PC-9 (cell line): Measurements from ENCODE around the gene SDR42E2. TPM values are rescaled to one million over a fixed set of nuclear protein-coding genes. Genes with fewer than 3 reads are reported as not detected.

Experiments used
- BruUV-seq: library from RNA; stranded (reverse); fragments of 400-500 nt; replicated peaks from 2 replicates; lab custom pipeline; 2021; lab: Mats Ljungman, UMichigan
- CTCF ChIA-PET: fragments of 300-600 bp; sonication (Branson Sonifier 250); formaldehyde crosslinking; loops from one replicate; lab custom pipeline; 2022; ENCODE audit warnings: antibody characterized with exemption; lab: Charles Lee
- POLR2A ChIA-PET: fragments of 300-600 bp; sonication (Branson Sonifier 250); formaldehyde crosslinking; loops from one replicate; lab custom pipeline; 2022; ENCODE audit warnings: antibody characterized with exemption; ENCODE audit not compliant: unreplicated experiment; lab: Charles Lee
- DNase-seq, 2 experiments: peaks; one replicate each; pipeline versions ENCODE4 v3.0.0 to v3.0.0-alpha.2; 2015 to 2022; ENCODE audit warnings: mixed read lengths in 1 of 2
- H2AFZ ChIP-seq: fragments of 200-600 bp; sonication (generic); 2 replicates; pipeline ENCODE4 v1.8.1; 2017; ENCODE audit warnings: antibody characterized with exemption
- H3F3A ChIP-seq: fragments of 200-600 bp; sonication (generic); 2 replicates; pipeline ENCODE4 v1.8.1; 2017; ENCODE audit warnings: antibody characterized with exemption, mild to moderate bottlenecking, low read depth; ENCODE audit not compliant: insufficient read depth
- H3K27ac ChIP-seq: fragments of 200-600 bp; sonication (generic); 2 replicates; pipeline ENCODE4 v1.6.1; 2016; ENCODE audit warnings: mixed run types
- H3K27me3 ChIP-seq: fragments of 200-600 bp; sonication (generic); 2 replicates; pipeline ENCODE4 v1.6.1; 2016; ENCODE audit warnings: low read depth, mixed run types; ENCODE audit not compliant: insufficient read depth
- H3K36me3 ChIP-seq: fragments of 200-600 bp; sonication (generic); 2 replicates; pipeline ENCODE4 v1.6.1; 2016; ENCODE audit warnings: low read depth, mixed run types
- H3K4me1 ChIP-seq: fragments of 200-600 bp; sonication (generic); replicated peaks from 2 replicates; pipeline ENCODE4 v1.6.1; 2016; ENCODE audit warnings: mixed run types; ENCODE audit not compliant: insufficient read depth
- H3K4me2 ChIP-seq: fragments of 200-600 bp; sonication (generic); 2 replicates; pipeline ENCODE4 v1.6.1; 2017; ENCODE audit warnings: mixed run types
- H3K4me3 ChIP-seq: fragments of 200-600 bp; sonication (generic); 2 replicates; pipeline ENCODE4 v1.6.1; 2016; ENCODE audit warnings: mixed run types
- H3K79me2 ChIP-seq: fragments of 200-600 bp; sonication (generic); 2 replicates; pipeline ENCODE4 v1.6.1; 2017; ENCODE audit warnings: low read depth, mixed run types
- H3K9me2 ChIP-seq: fragments of 200-600 bp; sonication (generic); 2 replicates; pipeline ENCODE4 v1.8.1; 2017; ENCODE audit warnings: mild to moderate bottlenecking; ENCODE audit not compliant: insufficient read depth
- H3K9me3 ChIP-seq: fragments of 200-600 bp; sonication (generic); 2 replicates; pipeline ENCODE4 v1.8.1; 2016; ENCODE audit warnings: low read depth; ENCODE audit not compliant: insufficient read depth
- H4K20me1 ChIP-seq: fragments of 200-600 bp; sonication (generic); 2 replicates; pipeline ENCODE4 v1.8.1; 2017; ENCODE audit not compliant: insufficient read depth
- EZH2 ChIP-seq: fragments of 200-600 bp; sonication (generic); IDR thresholded peaks from 2 replicates; pipeline ENCODE4 v1.8.0; 2017; ENCODE audit warnings: antibody characterized with exemption, low read depth
- intact Hi-C: fragments of 100-400 bp; cut with micrococcal nuclease; formaldehyde crosslinking; loops from one replicate; pipeline ENCODE4 v1.10.0; 2022; ENCODE audit not compliant: unreplicated experiment
- total RNA-seq: library from RNA; stranded (reverse); gene quantifications from 2 replicates; pipeline ENCODE4 v1.2.3, GENCODE V29; 2021
- TF ChIP-seq, protein P1 (sequence below): fragments of 200-600 bp; sonication (generic); conservative IDR thresholded peaks from 2 replicates; pipeline ENCODE4 v1.6.1; 2017; ENCODE audit warnings: mixed run types, antibody characterized with exemption, mild to moderate bottlenecking, moderate library complexity

Gene SDR42E2
- total RNA-seq, 1 experiment from 2014 or later: not detected

GRCh38 chr16:22217890-22218730 is 55.8 kb downstream of the SDR42E2 start:
- Histone ChIP-seq H3F3A (no peaks in the 10 kb centered on the region), H3K36me3 (no peaks in the 10 kb centered on the region), H3K9me2 (no peaks in the 10 kb centered on the region), H3K27ac (no peak overlapping the region), H3K27me3 (no peaks in the 10 kb centered on the region), H2AFZ (no peak overlapping the region), H4K20me1 (no peaks in the 10 kb centered on the region), H3K4me3 (no peak overlapping the region), H3K9me3 (no peaks in the 10 kb centered on the region), H3K79me2 (no peaks in the 10 kb centered on the region), H3K4me2 (no peak overlapping the region), H3K4me1 (no peaks in the 10 kb centered on the region)
- POLR2A ChIA-PET: no interaction called here
- no peak for TF ChIP-seq EZH2
- TF ChIP-seq, protein P1, sequence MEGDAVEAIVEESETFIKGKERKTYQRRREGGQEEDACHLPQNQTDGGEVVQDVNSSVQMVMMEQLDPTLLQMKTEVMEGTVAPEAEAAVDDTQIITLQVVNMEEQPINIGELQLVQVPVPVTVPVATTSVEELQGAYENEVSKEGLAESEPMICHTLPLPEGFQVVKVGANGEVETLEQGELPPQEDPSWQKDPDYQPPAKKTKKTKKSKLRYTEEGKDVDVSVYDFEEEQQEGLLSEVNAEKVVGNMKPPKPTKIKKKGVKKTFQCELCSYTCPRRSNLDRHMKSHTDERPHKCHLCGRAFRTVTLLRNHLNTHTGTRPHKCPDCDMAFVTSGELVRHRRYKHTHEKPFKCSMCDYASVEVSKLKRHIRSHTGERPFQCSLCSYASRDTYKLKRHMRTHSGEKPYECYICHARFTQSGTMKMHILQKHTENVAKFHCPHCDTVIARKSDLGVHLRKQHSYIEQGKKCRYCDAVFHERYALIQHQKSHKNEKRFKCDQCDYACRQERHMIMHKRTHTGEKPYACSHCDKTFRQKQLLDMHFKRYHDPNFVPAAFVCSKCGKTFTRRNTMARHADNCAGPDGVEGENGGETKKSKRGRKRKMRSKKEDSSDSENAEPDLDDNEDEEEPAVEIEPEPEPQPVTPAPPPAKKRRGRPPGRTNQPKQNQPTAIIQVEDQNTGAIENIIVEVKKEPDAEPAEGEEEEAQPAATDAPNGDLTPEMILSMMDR: no peak
- CTCF ChIA-PET: no interaction called here
- no TSS peak for BruUV-seq
- DNase-seq: no peak
- intact Hi-C loops: no loop called here

DNA sequence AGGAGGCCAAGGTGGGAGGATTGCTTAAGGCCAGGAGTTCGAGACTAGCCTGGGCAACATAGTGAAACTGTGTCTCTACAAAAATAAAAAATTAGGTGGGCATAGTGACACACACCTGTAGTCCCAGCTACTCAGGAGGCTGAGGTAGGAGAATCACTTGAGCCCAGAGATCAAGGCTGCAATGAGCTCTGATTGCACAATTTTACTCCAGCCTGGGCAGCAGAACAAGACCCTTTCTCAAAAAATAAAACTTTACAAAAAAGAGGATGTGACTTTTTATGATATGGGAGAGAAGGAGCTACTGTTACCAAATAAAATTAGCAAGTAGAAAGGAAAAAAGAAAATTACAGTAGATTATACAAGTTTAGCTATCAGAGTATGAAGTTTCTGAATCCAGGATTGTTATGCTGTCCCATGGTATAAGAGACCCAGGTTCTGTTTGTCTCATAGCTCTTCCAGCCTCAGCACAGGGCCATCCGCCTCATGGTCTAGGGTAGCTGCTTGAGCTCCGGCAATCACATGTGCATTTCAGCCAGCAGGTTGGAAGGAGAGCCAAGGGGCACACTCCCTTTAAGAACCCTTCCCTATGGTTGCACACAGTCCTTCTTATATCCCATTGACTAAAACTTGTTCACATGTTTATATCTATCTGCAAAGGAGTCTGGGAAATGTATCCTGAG is 57.2 kb downstream of the SDR42E2 start:
- no peaks in the 10 kb centered on the region for H3K79me2 ChIP-seq
- no TSS peak for BruUV-seq
- H3K36me3 ChIP-seq: no peaks in the 10 kb centered on the region

DNA sequence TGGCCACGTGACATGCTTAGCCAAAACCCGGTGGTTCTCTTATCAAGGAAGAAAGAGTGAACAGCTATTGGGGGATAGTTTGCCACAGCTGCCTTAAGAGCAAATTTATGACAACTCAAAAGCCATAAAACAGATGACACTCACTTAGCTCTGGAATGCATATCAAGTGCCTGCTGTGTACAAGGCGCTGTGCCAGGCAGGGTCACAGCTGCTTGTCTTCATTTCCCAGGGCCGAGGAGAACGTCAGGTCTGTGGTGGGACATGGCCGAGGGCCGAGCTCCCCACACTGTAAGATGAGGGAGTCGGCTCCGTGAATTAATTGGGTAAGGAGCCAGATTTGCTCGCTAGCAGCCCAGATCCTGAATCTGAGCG is 57.7 kb downstream of the SDR42E2 start:
- intact Hi-C loops: no loop called here
- Histone ChIP-seq H3K9me3 (no peaks in the 10 kb centered on the region), H3K36me3 (no peaks in the 10 kb centered on the region), H3K79me2 (no peaks in the 10 kb centered on the region), H4K20me1 (no peaks in the 10 kb centered on the region), H2AFZ (no peak overlapping the region), H3K4me1 (no peaks in the 10 kb centered on the region), H3F3A (no peaks in the 10 kb centered on the region), H3K27me3 (no peaks in the 10 kb centered on the region), H3K9me2 (no peaks in the 10 kb centered on the region), H3K4me2 (no peak overlapping the region), H3K4me3 (no peak overlapping the region), H3K27ac (no peak overlapping the region)
- BruUV-seq: no TSS peak
- TF ChIP-seq, protein P1: no peak
- TF ChIP-seq EZH2: no peak
- ChIA-PET POLR2A (no interaction called here), CTCF (interaction anchor here (0.9 kb wide), 1 partner anchor 30 kb away, joined by 4 read pairs; no protein-coding TSS in a partner anchor)
- no peak for DNase-seq

More for the DNA sequence above, 57.2 kb downstream of the SDR42E2 start:
- Histone ChIP-seq H3K9me3 (no peaks in the 10 kb centered on the region), H3K4me1 (no peaks in the 10 kb centered on the region), H3F3A (no peaks in the 10 kb centered on the region), H3K27me3 (no peaks in the 10 kb centered on the region), H3K27ac (no peak overlapping the region), H3K9me2 (no peaks in the 10 kb centered on the region), H4K20me1 (no peaks in the 10 kb centered on the region), H3K4me3 (no peak overlapping the region), H2AFZ (no peak overlapping the region), H3K4me2 (no peak overlapping the region)
- ChIA-PET POLR2A (interaction anchor here (0.6 kb wide), 1 partner anchor 28 kb away, joined by 4 read pairs; no protein-coding TSS in a partner anchor), CTCF (interaction anchor here (0.9 kb wide), 1 partner anchor 30 kb away, joined by 4 read pairs; no protein-coding TSS in a partner anchor)
- TF ChIP-seq, protein P1: no peak
- TF ChIP-seq EZH2: no peak
- DNase-seq: no peak
- intact Hi-C loops: no loop called here
